K562 (cell line): ENCODE data around the gene CMSS1. TPM values are rescaled to one million over a fixed set of nuclear protein-coding genes. Genes with fewer than 3 reads are reported as not detected.

ENCODE experiments used
- BACH1 ChIP-seq: fragments of 200-800 bp; sonication (Bioruptor generic); IDR thresholded peaks from 2 replicates; pipeline ENCODE4 v1.6.1; 2016; ENCODE audit warnings: missing genetic modification characterization, missing compliant biosample characterization
- CREB1 ChIP-seq, 2 experiments: sonication (generic) in 1 of 2; formaldehyde crosslinking in 1 of 2; IDR thresholded peaks; 2 replicates each; pipeline versions ENCODE4 v1.6.1 to v1.8.0; 2012 to 2022; ENCODE audit warnings: inconsistent platforms in 1 of 2, mild to moderate bottlenecking in 1 of 2, missing genetic modification reagents in 1 of 2, moderate library complexity in 1 of 2
- DMBX1 ChIP-seq: fragments of 250-450 bp; sonication (Bioruptor Pico); IDR thresholded peaks from 2 replicates; pipeline ENCODE4 v1.8.0; 2022; ENCODE audit warnings: inconsistent platforms, mild to moderate bottlenecking, moderate library complexity, borderline replicate concordance
- ETV6 ChIP-seq, 3 experiments: fragments of 150-350 bp in 1 of 3; sonication (generic) in 1 of 3; formaldehyde crosslinking in 1 of 3; IDR thresholded peaks; 2 replicates each; pipeline versions ENCODE4 v1.6.1 to v1.8.0; 2014 to 2022; ENCODE audit warnings: borderline replicate concordance in 2 of 3, low read depth in 2 of 3, antibody characterized with exemption in 1 of 3, low read length in 1 of 3, mild to moderate bottlenecking in 1 of 3, missing genetic modification reagents in 1 of 3
- FOSL1 ChIP-seq: fragments of 200-800 bp; sonication (Bioruptor generic); conservative IDR thresholded peaks from 2 replicates; pipeline ENCODE4 v1.6.1; 2016; ENCODE audit warnings: missing genetic modification characterization, missing compliant biosample characterization
- GABPB2 ChIP-seq: fragments of 250-450 bp; sonication (Bioruptor Pico); conservative IDR thresholded peaks from 2 replicates; pipeline ENCODE4 v1.5.1; 2021; ENCODE audit warnings: mild to moderate bottlenecking
- GTF2E2 ChIP-seq: fragments of 200-800 bp; sonication (Bioruptor generic); IDR thresholded peaks from 2 replicates; pipeline ENCODE4 v1.6.1; 2016; ENCODE audit warnings: missing genetic modification characterization, missing compliant biosample characterization
- HNRNPL ChIP-seq: fragments of 200-400 bp; formaldehyde crosslinking; IDR thresholded peaks from 2 replicates; pipeline ENCODE4 v1.6.1; 2017; ENCODE audit warnings: low read depth, mild to moderate bottlenecking, low read length
- ILK ChIP-seq: fragments of 450-650 bp; IDR thresholded peaks from 2 replicates; pipeline ENCODE4 v1.6.1; 2016; ENCODE audit warnings: missing genetic modification characterization, low read depth, mild to moderate bottlenecking, missing compliant biosample characterization, moderate library complexity, borderline replicate concordance
- JUN ChIP-seq, 2 experiments: sonication (generic) in 1 of 2; formaldehyde crosslinking in 1 of 2; IDR thresholded peaks; 2 replicates each; pipeline versions ENCODE4 v1.6.1 to v1.8.0; 2012 to 2022; ENCODE audit warnings: borderline replicate concordance in 2 of 2, mild to moderate bottlenecking in 2 of 2, improper control_type of control experiment in 1 of 2, low read depth in 1 of 2, low read length in 1 of 2, missing genetic modification reagents in 1 of 2
- JUND ChIP-seq, 2 experiments: IDR thresholded peaks; 2 replicates in 1 of 2; 3 replicates in 1 of 2; pipeline ENCODE4 v1.6.1; 2011; ENCODE audit warnings: borderline replicate concordance in 2 of 2, low read depth in 2 of 2, low read length in 2 of 2, improper control_type of control experiment in 1 of 2, missing biosample characterization in 1 of 2, missing genetic modification characterization in 1 of 2, missing genetic modification reagents in 1 of 2
- MBD2 ChIP-seq: sonication (generic); IDR thresholded peaks from 2 replicates; pipeline ENCODE4 v1.6.1; 2016; ENCODE audit warnings: low read depth, borderline replicate concordance
- MYNN ChIP-seq, 2 experiments: sonication (generic); formaldehyde crosslinking in 1 of 2; IDR thresholded peaks; 2 replicates each; pipeline versions ENCODE4 v1.5.0 to v1.6.1; 2016 to 2020; ENCODE audit warnings: antibody characterized with exemption in 1 of 2, missing genetic modification reagents in 1 of 2
- NCOR1 ChIP-seq: fragments of 450-650 bp; IDR thresholded peaks from 2 replicates; pipeline ENCODE4 v1.6.1; 2016; ENCODE audit warnings: mild to moderate bottlenecking, moderate library complexity
- NFE2L1 ChIP-seq: fragments of 450-650 bp; IDR thresholded peaks from 2 replicates; pipeline ENCODE4 v1.6.1; 2016; ENCODE audit warnings: missing genetic modification characterization, low read depth, mild to moderate bottlenecking, missing compliant biosample characterization, moderate library complexity, borderline replicate concordance
- NFXL1 ChIP-seq: fragments of 450-650 bp; formaldehyde crosslinking; IDR thresholded peaks from 2 replicates; pipeline ENCODE4 v1.4.0; 2021; ENCODE audit warnings: mild to moderate bottlenecking
- PHB ChIP-seq: fragments of 250-450 bp; sonication (Bioruptor Pico); IDR thresholded peaks from 2 replicates; pipeline ENCODE4 v1.5.0; 2021
- RBBP5 ChIP-seq: fragments of 200-600 bp; sonication (generic); IDR thresholded peaks from 2 replicates; pipeline ENCODE4 v1.6.1; 2012; ENCODE audit warnings: borderline replicate concordance, mild to moderate bottlenecking, low read length, control low read depth, inconsistent platforms; ENCODE audit not compliant: insufficient read depth, poor library complexity, severe bottlenecking
- SNRNP70 ChIP-seq: fragments of 200-400 bp; formaldehyde crosslinking; optimal IDR thresholded peaks from 2 replicates; pipeline ENCODE3; 2017; ENCODE audit warnings: low read depth, low read length
- TBP ChIP-seq: optimal IDR thresholded peaks from 2 replicates; pipeline ENCODE3; 2011; ENCODE audit warnings: low read depth, low read length, improper control_type of control experiment
- TEAD1 ChIP-seq, 2 experiments: fragments of 450-650 bp in 1 of 2; sonication (generic) in 1 of 2; formaldehyde crosslinking; IDR thresholded peaks; 2 replicates each; pipeline versions ENCODE4 v1.4.0 to v1.8.0; 2020 to 2022; ENCODE audit warnings: mild to moderate bottlenecking in 2 of 2, missing genetic modification reagents in 1 of 2
- TEAD2 ChIP-seq: fragments of 450-650 bp; IDR thresholded peaks from 2 replicates; pipeline ENCODE4 v1.6.1; 2016; ENCODE audit warnings: missing genetic modification characterization, control low read depth, missing compliant biosample characterization
- ZBTB1 ChIP-seq: sonication (generic); formaldehyde crosslinking; IDR thresholded peaks from 2 replicates; pipeline ENCODE4 v1.8.1; 2023; ENCODE audit warnings: missing genetic modification reagents, low read depth, mild to moderate bottlenecking, borderline replicate concordance
- ZFPM2 ChIP-seq: fragments of 250-450 bp; sonication (Bioruptor Pico); IDR thresholded peaks from 2 replicates; pipeline ENCODE4 v1.5.1; 2022; ENCODE audit warnings: mild to moderate bottlenecking
- ZNF395 ChIP-seq: fragments of 200-800 bp; sonication (Bioruptor generic); IDR thresholded peaks from 2 replicates; pipeline ENCODE4 v1.6.1; 2017; ENCODE audit warnings: missing genetic modification characterization, missing compliant biosample characterization
- ZNF507 ChIP-seq: conservative IDR thresholded peaks from 2 replicates; pipeline ENCODE4 v1.6.1; 2017; ENCODE audit warnings: missing genetic modification characterization, missing compliant biosample characterization
- ZNF561 ChIP-seq: fragments of 450-650 bp; formaldehyde crosslinking; conservative IDR thresholded peaks from 2 replicates; pipeline ENCODE4 v1.4.0; 2020; ENCODE audit warnings: mild to moderate bottlenecking, moderate library complexity
- polyA plus RNA-seq, 8 experiments: library from polyadenylated mRNA; depleted of rRNA in 4 of 8; stranded (reverse) in 5 of 8; unstranded in 3 of 8; fragments of >200 nt; fragmentation: Nextera tagmentation in 2 of 8; fragmentation: Illumina TruSeq in 1 of 8; extraction: Ambion mirVana in 2 of 8; extraction: Trizol in 1 of 8; gene quantifications; 2 replicates each; pipeline versions ENCODE4 v1.2.1 to v1.2.3, GENCODE V29; 2011 to 2014; ENCODE audit warnings: inconsistent platforms in 1 of 8, missing spikeins in 1 of 8
- total RNA-seq, 7 experiments: library from RNA; depleted of rRNA in 6 of 7; stranded (reverse); fragments of >200 nt in 6 of 7; fragmentation: Illumina TruSeq in 2 of 7; extraction: Trizol in 2 of 7; gene quantifications; 2 replicates each; pipeline versions ENCODE4 v1.2.1 to v1.2.3, GENCODE V29; 2011 to 2021; ENCODE audit warnings: low replicate concordance in 1 of 7

CMSS1 gene
- total and polyA plus RNA-seq, 9 of the 15 experiments (the other 6 are each of a cell fraction or from before 2014, with no cell fraction given): 46.9 to 109 (median 72.3) TPM

- TF ChIP-seq NCOR1: no peak
- TF ChIP-seq MBD2: no peak
- no peak for TF ChIP-seq ZBTB1 (CRISPR knock-in tag)
- no peak for TF ChIP-seq ZNF507 (tag)
- no peak for TF ChIP-seq HNRNPL
- TF ChIP-seq ZNF395 (CRISPR knock-in tag): no peak
- TF ChIP-seq PHB (CRISPR knock-in tag): no peak
- no peak for TF ChIP-seq RBBP5
- 0 out of 4 replicates have a peak, but pooled peaks of 1 of the 2 experiments have one; percentile 32 for TF ChIP-seq TEAD1 (CRISPR knock-in tag; IDR thresholded peaks at IDR 0.05)
- peak; percentile 86 for TF ChIP-seq JUN (IDR thresholded peaks at IDR 0.05; ENCODE audit: borderline replicate concordance, low read depth, low read length)
- no peak for TF ChIP-seq JUN (CRISPR knock-in tag; IDR thresholded peaks at IDR 0.05; ENCODE audit: borderline replicate concordance)
- TF ChIP-seq ZNF561 (CRISPR knock-in tag): no peak
- TF ChIP-seq NFE2L1 (tag): peak; percentile 46; the same call in 1 of the 2 replicates
- TF ChIP-seq ETV6 (IDR thresholded peaks at IDR 0.05; ENCODE audit: borderline replicate concordance in 1 of 2, low read depth in 2 of 2, low read length in 1 of 2): no peak
- TF ChIP-seq ETV6 (CRISPR knock-in tag; IDR thresholded peaks at IDR 0.05; ENCODE audit: borderline replicate concordance): no peak
- TF ChIP-seq ILK: no peak
- TF ChIP-seq JUND (IDR thresholded peaks at IDR 0.05; ENCODE audit: borderline replicate concordance, low read depth, low read length): peak; percentile 84
- peak; percentile 86; the same call in 2 of the 3 replicates for TF ChIP-seq JUND (tag; IDR thresholded peaks at IDR 0.05; ENCODE audit: borderline replicate concordance, low read depth, low read length)
- TF ChIP-seq ZFPM2 (CRISPR knock-in tag): no peak
- TF ChIP-seq TEAD2 (tag): no peak
- TF ChIP-seq NFXL1 (CRISPR knock-in tag): no peak
- 0 out of 2 replicates have a peak, but pooled peaks have one; percentile 29 for TF ChIP-seq GTF2E2 (tag)
- TF ChIP-seq GABPB2 (CRISPR knock-in tag): no peak
- TF ChIP-seq BACH1 (tag): peak; percentile 84
- TF ChIP-seq SNRNP70: no peak
- TF ChIP-seq MYNN (IDR thresholded peaks at IDR 0.05): no peak
- TF ChIP-seq MYNN (CRISPR knock-in tag; IDR thresholded peaks at IDR 0.05): no peak
- TF ChIP-seq CREB1 (IDR thresholded peaks at IDR 0.05): peak; percentile 56; the same call in 1 of the 2 replicates
- TF ChIP-seq CREB1 (CRISPR knock-in tag; IDR thresholded peaks at IDR 0.05): peak; percentile 42; the same call in 1 of the 2 replicates
- no peak for TF ChIP-seq TBP
- TF ChIP-seq FOSL1 (tag): peak; percentile 79
- TF ChIP-seq DMBX1: no peak
These were observed 60.3 kb downstream of the CMSS1 start (continued) for GRCh38 chr3:99878005-99878404.
